ENCODE measurements around the gene SLC1A5.
"Not testable (repeated sequence)": the region's sequence is repeated elsewhere in the genome, so short reads cannot be mapped to it uniquely, and the experiment has no call there.

SLC1A5 gene

GRCh38 chr19:46785054-46785979, 3.1 kb downstream of the SLC1A5 start:
- peak overlapping the region; percentile 85 for H3K4me3 ChIP-seq (ENCODE audit: insufficient read depth, low read depth, low read length, poor library complexity, severe bottlenecking)
- peaks cover 14% of the 10 kb centered on the region for H3K36me3 ChIP-seq (ENCODE audit: control insufficient read depth, insufficient read depth, low read length)
- H3K9me3 ChIP-seq (ENCODE audit: control insufficient read depth, low read length), result no peaks in the 10 kb centered on the region
- no peaks in the 10 kb centered on the region for H3K27me3 ChIP-seq (replicated peaks; ENCODE audit: control insufficient read depth, insufficient read depth, low read length, poor library complexity, severe bottlenecking)
- H3K4me1 ChIP-seq (ENCODE audit: control insufficient read depth, insufficient read depth, low read length, poor library complexity, severe bottlenecking), result peaks cover 34% of the 10 kb centered on the region
- DNase-seq, result no peak
- peak overlapping the region; percentile 73 for H3K27ac ChIP-seq (ENCODE audit: insufficient read depth, low read length, poor library complexity, severe bottlenecking)

GRCh38 chr19:46784262-46785053, 3.9 kb downstream of the SLC1A5 start:
- Histone ChIP-seq H3K27ac (ENCODE audit: insufficient read depth, low read length, poor library complexity, severe bottlenecking) (peak overlapping the region; percentile 73), H3K4me1 (ENCODE audit: control insufficient read depth, insufficient read depth, low read length, poor library complexity, severe bottlenecking) (peaks cover 34% of the 10 kb centered on the region), H3K4me3 (ENCODE audit: insufficient read depth, low read depth, low read length, poor library complexity, severe bottlenecking) (peak overlapping the region; percentile 43), H3K9me3 (ENCODE audit: control insufficient read depth, low read length) (no peaks in the 10 kb centered on the region), H3K36me3 (ENCODE audit: control insufficient read depth, insufficient read depth, low read length) (peaks cover 14% of the 10 kb centered on the region), H3K27me3 (replicated peaks; ENCODE audit: control insufficient read depth, insufficient read depth, low read length, poor library complexity, severe bottlenecking) (no peaks in the 10 kb centered on the region)
- DNase-seq, result peak in 2 of 3 donors; percentile 13

GRCh38 chr19:46783670-46784069, 4.7 kb downstream of the SLC1A5 start:
- no peak for DNase-seq
- H3K9me3 ChIP-seq (ENCODE audit: control insufficient read depth, low read length), result no peaks in the 10 kb centered on the region
- no peak overlapping the region for H3K27ac ChIP-seq (ENCODE audit: insufficient read depth, low read length, poor library complexity, severe bottlenecking)
- no peaks in the 10 kb centered on the region for H3K27me3 ChIP-seq (replicated peaks; ENCODE audit: control insufficient read depth, insufficient read depth, low read length, poor library complexity, severe bottlenecking)
- H3K4me1 ChIP-seq (ENCODE audit: control insufficient read depth, insufficient read depth, low read length, poor library complexity, severe bottlenecking), result peaks cover 29% of the 10 kb centered on the region
- H3K36me3 ChIP-seq (ENCODE audit: control insufficient read depth, insufficient read depth, low read length), result peaks cover 17% of the 10 kb centered on the region
- H3K4me3 ChIP-seq (ENCODE audit: insufficient read depth, low read depth, low read length, poor library complexity, severe bottlenecking), result no peak overlapping the region

DNA sequence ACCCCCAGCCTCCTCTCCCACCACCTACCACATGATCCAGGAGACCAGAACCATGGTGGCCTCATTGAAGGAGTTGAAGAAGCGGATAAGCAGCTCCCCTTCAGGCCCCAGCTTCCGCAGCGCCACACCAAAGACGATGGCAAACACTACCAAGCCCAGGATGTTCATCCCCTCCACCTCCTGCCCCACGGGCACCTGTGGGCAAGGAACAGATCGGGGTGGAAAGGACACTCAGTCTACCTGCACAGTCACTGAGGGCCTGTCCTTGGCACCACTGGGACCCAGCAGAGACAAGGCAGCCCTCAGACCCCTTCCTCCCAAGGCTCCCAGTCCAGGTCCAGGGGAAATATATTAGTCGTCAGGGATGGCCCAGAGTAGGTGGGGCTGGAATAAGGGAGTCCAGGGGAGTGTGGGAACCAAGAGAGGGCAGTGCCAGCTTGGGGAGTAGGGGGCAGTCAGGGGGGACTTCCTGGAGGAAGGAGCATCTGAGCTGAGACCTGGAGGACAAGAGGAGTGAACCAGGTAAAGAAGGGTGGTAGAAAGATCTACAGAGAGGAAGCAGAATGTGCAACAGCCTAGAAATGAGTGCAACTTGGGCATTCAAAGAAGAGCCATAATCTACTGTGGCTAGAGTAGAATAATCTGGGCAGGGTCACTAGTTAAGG, 5.9 kb downstream of the SLC1A5 start:
- H3K36me3 ChIP-seq (ENCODE audit: control insufficient read depth, insufficient read depth, low read length), result peaks cover 18% of the 10 kb centered on the region
- H3K4me3 ChIP-seq (ENCODE audit: insufficient read depth, low read depth, low read length, poor library complexity, severe bottlenecking), result no peak overlapping the region
- peaks cover 29% of the 10 kb centered on the region for H3K4me1 ChIP-seq (ENCODE audit: control insufficient read depth, insufficient read depth, low read length, poor library complexity, severe bottlenecking)
- H3K27me3 ChIP-seq (replicated peaks; ENCODE audit: control insufficient read depth, insufficient read depth, low read length, poor library complexity, severe bottlenecking), result no peaks in the 10 kb centered on the region
- DNase-seq, result no peak
- no peak overlapping the region for H3K27ac ChIP-seq (ENCODE audit: insufficient read depth, low read length, poor library complexity, severe bottlenecking)
- H3K9me3 ChIP-seq (ENCODE audit: control insufficient read depth, low read length), result no peaks in the 10 kb centered on the region

- not testable (repeated sequence) for H3K27ac ChIP-seq (ENCODE audit: insufficient read depth, low read length, poor library complexity, severe bottlenecking); H3K9me3 ChIP-seq (ENCODE audit: control insufficient read depth, low read length); H3K27me3 ChIP-seq (replicated peaks; ENCODE audit: control insufficient read depth, insufficient read depth, low read length, poor library complexity, severe bottlenecking); H3K4me1 ChIP-seq (ENCODE audit: control insufficient read depth, insufficient read depth, low read length, poor library complexity, severe bottlenecking); H3K4me3 ChIP-seq (ENCODE audit: insufficient read depth, low read depth, low read length, poor library complexity, severe bottlenecking); DNase-seq
- H3K36me3 ChIP-seq (ENCODE audit: control insufficient read depth, insufficient read depth, low read length), result peaks cover 42% of the 10 kb centered on the region
These were observed 10.3 kb downstream of the SLC1A5 start for GRCh38 chr19:46777956-46778645.

- Histone ChIP-seq H3K36me3 (ENCODE audit: control insufficient read depth, insufficient read depth, low read length) (peaks cover 34% of the 10 kb centered on the region), H3K27me3 (replicated peaks; ENCODE audit: control insufficient read depth, insufficient read depth, low read length, poor library complexity, severe bottlenecking) (no peaks in the 10 kb centered on the region), H3K9me3 (ENCODE audit: control insufficient read depth, low read length) (no peaks in the 10 kb centered on the region), H3K4me1 (ENCODE audit: control insufficient read depth, insufficient read depth, low read length, poor library complexity, severe bottlenecking) (no peaks in the 10 kb centered on the region), H3K4me3 (ENCODE audit: insufficient read depth, low read depth, low read length, poor library complexity, severe bottlenecking) (no peak overlapping the region), H3K27ac (ENCODE audit: insufficient read depth, low read length, poor library complexity, severe bottlenecking) (no peak overlapping the region)
- DNase-seq, result no peak
These were observed 11.2 kb downstream of the SLC1A5 start for GRCh38 chr19:46776927-46777911.

DNA sequence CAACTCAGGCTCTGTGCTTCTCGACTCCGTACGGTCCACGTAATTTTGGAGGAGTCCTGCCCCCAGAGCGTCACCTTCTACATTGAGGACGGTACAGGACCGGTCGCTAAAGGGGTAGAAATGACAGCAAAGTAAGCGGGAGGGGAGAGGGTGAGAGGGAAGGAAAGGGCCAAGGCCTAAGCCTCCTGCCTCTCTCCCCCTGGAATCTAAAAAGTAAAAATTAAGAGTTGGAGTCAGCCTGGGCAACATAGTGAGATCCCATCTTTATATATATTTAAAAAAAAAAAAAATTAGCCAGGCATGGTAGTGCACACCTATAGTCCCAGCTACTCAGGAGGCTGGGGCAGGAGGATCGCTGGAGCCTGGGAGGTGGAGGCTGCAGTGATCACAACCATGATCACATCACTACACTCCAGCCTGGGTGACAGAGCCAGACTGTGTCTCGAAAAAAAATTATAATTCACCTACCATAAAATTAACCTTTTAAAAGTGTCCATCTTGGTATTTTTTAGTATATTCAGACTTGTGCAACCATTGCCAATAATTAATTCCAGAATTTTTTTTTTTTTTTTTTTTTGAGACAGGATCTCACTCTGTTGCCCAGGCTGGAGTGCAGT, 12.6 kb downstream of the SLC1A5 start:
- Histone ChIP-seq H3K27ac (ENCODE audit: insufficient read depth, low read length, poor library complexity, severe bottlenecking) (no peak overlapping the region), H3K36me3 (ENCODE audit: control insufficient read depth, insufficient read depth, low read length) (peaks cover 28% of the 10 kb centered on the region), H3K4me1 (ENCODE audit: control insufficient read depth, insufficient read depth, low read length, poor library complexity, severe bottlenecking) (no peaks in the 10 kb centered on the region), H3K9me3 (ENCODE audit: control insufficient read depth, low read length) (no peaks in the 10 kb centered on the region), H3K27me3 (replicated peaks; ENCODE audit: control insufficient read depth, insufficient read depth, low read length, poor library complexity, severe bottlenecking) (no peaks in the 10 kb centered on the region), H3K4me3 (ENCODE audit: insufficient read depth, low read depth, low read length, poor library complexity, severe bottlenecking) (no peak overlapping the region)
- DNase-seq, result no peak

DNA sequence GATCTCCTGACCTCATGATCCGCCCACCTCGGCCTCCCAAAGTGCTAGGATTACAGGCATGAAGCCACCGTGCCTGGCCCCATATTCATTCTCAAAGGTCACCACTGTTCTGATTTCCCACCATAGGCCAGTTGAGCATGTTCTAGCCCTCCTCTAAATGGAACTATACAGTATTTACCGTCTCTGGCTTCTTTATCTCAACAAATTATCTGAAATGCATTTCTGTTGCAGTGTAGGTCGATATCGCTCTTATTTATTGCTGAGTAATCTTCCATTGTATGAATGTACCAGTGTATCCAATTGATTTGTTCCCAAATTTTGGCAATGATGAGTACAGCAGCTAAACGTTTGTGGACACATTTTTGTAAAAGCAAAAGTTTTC, 15.4 kb downstream of the SLC1A5 start:
- Histone ChIP-seq H3K9me3 (ENCODE audit: control insufficient read depth, low read length) (no peaks in the 10 kb centered on the region), H3K4me1 (ENCODE audit: control insufficient read depth, insufficient read depth, low read length, poor library complexity, severe bottlenecking) (no peaks in the 10 kb centered on the region), H3K36me3 (ENCODE audit: control insufficient read depth, insufficient read depth, low read length) (peaks cover 24% of the 10 kb centered on the region), H3K27me3 (replicated peaks; ENCODE audit: control insufficient read depth, insufficient read depth, low read length, poor library complexity, severe bottlenecking) (no peaks in the 10 kb centered on the region), H3K27ac (ENCODE audit: insufficient read depth, low read length, poor library complexity, severe bottlenecking) (no peak overlapping the region), H3K4me3 (ENCODE audit: insufficient read depth, low read depth, low read length, poor library complexity, severe bottlenecking) (no peak overlapping the region)
- DNase-seq, result no peak
